Mucosa of descending colon (tissue), 3 donors: ENCODE results near the gene BAZ1A. TPM values are rescaled to one million over a fixed set of nuclear protein-coding genes. Genes with fewer than 3 reads are reported as not detected.
"Not testable (repeated sequence)": the region's sequence is repeated elsewhere in the genome, so short reads cannot be mapped to it uniquely, and the experiment has no call there.

Source experiments
- ATAC-seq: fragments of 200-7000 bp; cut with Tn5 transposase; one replicate; pipeline ENCODE4 v1.9.1; 2020; ENCODE audit warnings: mild to moderate bottlenecking, moderate library complexity
- DNase-seq, 3 donors: peaks; one replicate each; pipeline ENCODE4 v3.0.0-alpha.2; 2020
- H3K36me3 ChIP-seq: fragments of 200-600 bp; one replicate; pipeline ENCODE4 v1.8.0; 2021; ENCODE audit warnings: low read depth, mild to moderate bottlenecking
- H3K4me1 ChIP-seq: fragments of 200-600 bp; one replicate; pipeline ENCODE4 v1.8.0; 2021; ENCODE audit warnings: low read depth, mild to moderate bottlenecking
- H3K4me3 ChIP-seq: fragments of 200-600 bp; one replicate; pipeline ENCODE4 v1.8.0; 2021; ENCODE audit warnings: mild to moderate bottlenecking
- H3K9me3 ChIP-seq: fragments of 200-600 bp; one replicate; pipeline ENCODE4 v1.8.0; 2021; ENCODE audit warnings: mild to moderate bottlenecking
- CTCF ChIP-seq: fragments of 200-600 bp; IDR thresholded peaks from one replicate; pipeline ENCODE4 v1.8.0; 2022; ENCODE audit warnings: antibody characterized with exemption, mild to moderate bottlenecking
- intact Hi-C, 2 donors: fragments of 100-400 bp; cut with DNase I in 1 of 2; cut with micrococcal nuclease in 1 of 2; formaldehyde crosslinking; loops; one replicate each; pipeline versions ENCODE4 v1.11.0 to v1.11.1; 2022; cut with DNase I, micrococcal nuclease
- total RNA-seq, 3 donors: library from RNA; stranded (reverse); fragmentation: NEBNext Ultra II Directional in 2 of 3; extraction: Animal tissue kit (Norgen Biotek cat#: 25700) in 2 of 3; gene quantifications; one replicate each; pipeline versions ENCODE4 v1.2.1 to v1.2.4, GENCODE V29; 2021 to 2023
- donor health status: DM: no; HTN: no; CAD: no; lungs with moderate emphysema.
- donor health status: DM: no; HTN: no; CAD: no.
- donor health status: DM: no; HTN: yes; CAD: no.

BAZ1A gene
- total RNA-seq, 3 donors from 2014 or later = 30.6 to 30.9 (median 30.8) TPM

GRCh38 chr14:34810028-34810427 lies 65.1 kb downstream of the BAZ1A start:
- intact Hi-C loops = no loop called here
- H3K4me3 ChIP-seq = no peak overlapping the region
- no peak for TF ChIP-seq CTCF
- DNase-seq = no peak
- ATAC-seq = no peak
- no peaks in the 10 kb centered on the region for H3K4me1 ChIP-seq
- no peaks in the 10 kb centered on the region for H3K9me3 ChIP-seq
- H3K36me3 ChIP-seq = no peaks in the 10 kb centered on the region

- ATAC-seq = no peak
- H3K4me3 ChIP-seq = no peak overlapping the region
Measured at GRCh38 chr14:34806257-34806656, 68.9 kb downstream of the BAZ1A start.

GRCh38 chr14:34804933-34805332 lies 70.2 kb downstream of the BAZ1A start:
- no peak for TF ChIP-seq CTCF
- Histone ChIP-seq H3K4me3 (no peak overlapping the region), H3K9me3 (no peaks in the 10 kb centered on the region), H3K4me1 (no peaks in the 10 kb centered on the region), H3K36me3 (peaks cover 9% of the 10 kb centered on the region)
- intact Hi-C loops = no loop called here
- no peak for ATAC-seq
- no peak for DNase-seq

More at GRCh38 chr14:34806257-34806656, 68.9 kb downstream of the BAZ1A start:
- Histone ChIP-seq H3K4me1 (no peaks in the 10 kb centered on the region), H3K9me3 (no peaks in the 10 kb centered on the region), H3K36me3 (peaks cover 9% of the 10 kb centered on the region)
- no peak for TF ChIP-seq CTCF
- DNase-seq = no peak
- intact Hi-C loops = no loop called here

DNA sequence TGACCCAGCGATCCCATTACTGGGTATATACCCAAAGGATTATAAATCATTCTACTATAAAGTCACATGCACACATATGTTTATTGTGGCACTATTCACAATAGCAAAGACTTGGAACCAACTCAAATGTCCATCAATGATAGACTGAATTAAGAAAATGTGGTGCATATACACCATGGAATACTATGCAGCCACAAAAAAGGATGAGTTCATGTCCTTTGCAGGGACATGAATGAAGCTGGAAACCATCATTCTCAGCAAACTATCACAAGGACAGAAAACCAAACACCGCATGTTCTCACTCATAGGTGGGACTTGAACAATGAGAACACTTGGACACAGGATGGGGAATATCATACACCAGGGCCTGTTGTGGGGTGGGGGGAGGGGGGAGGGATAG lies 76.3 kb downstream of the BAZ1A start:
- ATAC-seq, H3K9me3 ChIP-seq, DNase-seq, H3K36me3 ChIP-seq, H3K4me1 ChIP-seq, H3K4me3 ChIP-seq, intact Hi-C loops: not testable (repeated sequence)

DNA sequence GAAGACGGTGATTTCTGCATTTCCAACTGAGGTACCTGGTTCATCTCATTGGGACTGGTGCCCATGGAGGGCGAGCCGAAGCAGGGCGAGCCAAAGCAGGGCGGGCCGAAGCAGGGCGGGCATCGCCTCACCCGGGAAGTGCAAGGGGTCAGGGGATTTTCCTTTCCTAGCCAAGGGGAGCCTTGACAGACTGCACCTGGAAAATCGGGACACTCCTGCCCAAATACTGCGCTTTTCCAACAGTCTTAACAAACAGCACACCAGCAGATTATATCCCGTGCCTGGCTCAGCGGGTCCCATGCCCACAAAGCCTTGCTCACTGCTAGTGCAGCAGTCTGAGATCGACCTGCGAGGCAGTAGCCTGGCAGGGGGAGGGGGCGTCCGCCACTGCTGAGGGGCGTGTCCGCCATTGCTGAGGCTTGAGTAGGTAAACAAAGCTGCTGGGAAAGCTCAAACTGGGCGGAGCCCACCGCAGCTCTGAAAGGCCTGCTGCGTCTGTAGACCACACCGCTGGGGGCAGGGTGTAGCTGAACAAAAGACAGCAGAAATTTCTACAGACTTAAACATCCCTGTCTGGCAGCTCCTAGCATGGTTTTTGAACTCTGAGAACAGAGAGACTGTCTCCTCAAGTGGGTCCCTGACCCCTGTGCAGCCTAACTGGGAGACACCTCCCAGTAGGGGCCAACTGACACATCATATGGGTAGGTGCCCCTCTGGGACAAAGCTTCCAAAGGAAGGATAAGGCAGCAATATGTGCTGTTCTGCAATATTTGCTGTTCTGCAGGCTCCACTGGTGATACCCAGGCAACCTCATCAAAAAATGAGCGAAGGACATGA lies 77.2 kb downstream of the BAZ1A start:
- H3K9me3 ChIP-seq = no peaks in the 10 kb centered on the region
- intact Hi-C loops = no loop called here
- peaks cover 9% of the 10 kb centered on the region for H3K36me3 ChIP-seq
- TF ChIP-seq CTCF = no peak
- peak in 2 of 3 donors; percentile 28 to 51 for DNase-seq
- no peaks in the 10 kb centered on the region for H3K4me1 ChIP-seq
- H3K4me3 ChIP-seq = no peak overlapping the region
- peak; percentile 20 for ATAC-seq

DNA sequence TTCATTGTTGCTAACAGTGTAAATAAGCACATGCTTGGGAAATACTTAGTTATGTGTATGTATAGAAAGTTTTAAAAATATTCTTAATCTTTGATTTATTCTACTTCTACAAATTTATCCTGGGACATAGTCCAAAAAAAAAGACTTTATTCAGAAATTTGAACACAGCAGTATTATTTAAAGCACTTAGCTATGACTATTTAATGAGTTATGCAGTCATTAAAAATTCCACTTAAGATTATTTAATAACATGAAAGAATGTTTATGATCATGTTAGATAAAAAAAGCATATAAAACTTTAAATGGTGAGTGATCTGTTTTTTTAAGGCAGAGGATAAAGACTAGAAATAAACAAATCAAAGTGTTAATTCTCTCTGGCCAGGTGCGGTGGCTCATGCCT lies 78.3 kb downstream of the BAZ1A start:
- no peak for TF ChIP-seq CTCF
- no peaks in the 10 kb centered on the region for H3K9me3 ChIP-seq
- H3K4me3 ChIP-seq = no peak overlapping the region
- H3K36me3 ChIP-seq = peaks cover 1% of the 10 kb centered on the region
- intact Hi-C loops = no loop called here
- DNase-seq (no peak), ATAC-seq (no peak)
- H3K4me1 ChIP-seq = no peaks in the 10 kb centered on the region
